ENCODE data around the gene CDR2.
"Not testable (repeated sequence)": the region's sequence is repeated elsewhere in the genome, so short reads cannot be mapped to it uniquely, and the experiment has no call there.

Gene CDR2

DNA sequence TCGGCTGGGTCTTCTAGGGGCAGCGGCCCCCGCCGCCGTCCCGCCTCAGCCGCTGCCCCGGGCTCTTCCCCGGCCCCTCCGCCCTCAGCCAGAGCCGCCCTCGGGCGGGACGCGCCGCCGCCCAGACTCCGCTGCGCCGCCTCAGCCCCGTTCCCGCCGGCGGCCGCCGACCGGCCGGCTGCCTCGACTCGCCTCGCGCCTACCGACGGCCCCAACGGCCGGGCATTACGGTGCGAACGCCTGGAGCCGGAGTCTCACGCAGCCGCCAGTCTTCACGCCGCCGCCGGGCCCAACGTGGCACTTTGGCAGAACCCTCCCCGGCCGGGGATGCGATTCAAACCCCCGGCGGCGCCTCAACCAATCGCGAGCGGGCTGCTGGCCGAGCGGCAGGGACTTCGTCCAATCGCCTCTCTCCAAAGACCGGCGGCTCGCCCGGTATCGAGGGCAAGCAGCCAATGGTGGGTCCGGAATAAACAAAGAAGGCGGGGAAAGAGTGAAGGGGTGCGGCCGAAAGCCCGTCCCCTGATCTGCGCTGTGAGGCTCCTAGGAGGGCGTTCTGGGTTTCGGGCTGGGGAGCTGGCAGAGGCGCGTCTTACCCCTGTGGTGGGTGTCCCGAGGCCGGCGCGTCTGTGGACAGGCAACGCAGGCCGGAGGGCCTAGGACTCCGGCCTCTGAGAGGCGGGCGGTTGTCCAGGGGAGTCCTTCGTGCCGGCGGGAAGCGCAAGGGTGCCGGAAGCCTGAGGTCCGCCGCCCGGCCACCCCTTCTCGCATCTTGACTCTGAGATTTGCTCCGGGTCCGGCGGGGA lies at the start of gene CDR2:
Gene CDR2 (minus strand): TSS at position 309 of the 806 bp plus-strand sequence. CDS start 310 bp downstream, outside the sequence.
- peak; percentile 87 for DNase-seq

DNA sequence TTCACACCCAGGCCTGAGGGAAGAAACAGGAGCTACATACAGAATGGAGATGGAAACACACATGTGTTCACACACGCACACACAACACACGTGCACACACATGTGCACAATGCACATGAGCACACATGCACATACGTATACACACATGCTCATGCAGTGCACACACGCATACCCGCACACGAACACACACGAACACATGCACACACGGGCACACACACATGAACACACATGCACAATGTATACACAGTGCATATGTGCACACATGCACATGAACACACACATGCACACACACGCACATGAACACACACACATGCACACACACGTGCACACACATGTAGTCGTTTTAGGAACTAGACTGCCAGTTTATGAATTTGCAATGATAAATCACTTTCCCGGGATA lies 49.3 kb upstream of the CDR2 start:
- DNase-seq, result no peak

GRCh38 chr16:22421136-22421535 lies 46.7 kb upstream of the CDR2 start:
- no peak for DNase-seq

DNA sequence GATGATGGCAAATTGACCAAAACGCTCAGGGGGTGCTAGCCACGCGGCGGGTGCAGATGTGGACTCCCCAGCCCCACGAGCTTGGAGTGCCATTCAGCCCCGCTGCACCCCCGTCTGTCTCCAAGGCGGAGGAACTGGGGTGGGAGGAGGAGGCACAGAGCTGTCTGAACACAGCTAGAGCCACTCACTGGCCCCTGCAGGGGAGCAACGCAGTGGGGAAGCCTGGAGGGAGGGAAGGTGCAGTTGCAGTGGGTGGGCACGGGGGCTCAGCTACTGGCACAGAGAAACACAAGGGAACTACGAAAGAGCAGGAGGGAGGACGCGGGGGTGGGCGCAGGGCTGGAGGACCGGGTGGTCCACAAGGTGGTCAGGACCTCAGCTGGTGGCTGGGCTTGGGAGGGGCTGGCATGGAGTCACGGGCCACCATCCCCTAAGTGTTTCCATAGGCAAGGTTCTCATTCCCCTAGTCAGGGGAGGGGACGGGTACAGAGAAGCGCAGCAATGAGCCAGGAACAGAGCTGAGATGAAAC lies 46.3 kb upstream of the CDR2 start:
- DNase-seq, result no peak

DNA sequence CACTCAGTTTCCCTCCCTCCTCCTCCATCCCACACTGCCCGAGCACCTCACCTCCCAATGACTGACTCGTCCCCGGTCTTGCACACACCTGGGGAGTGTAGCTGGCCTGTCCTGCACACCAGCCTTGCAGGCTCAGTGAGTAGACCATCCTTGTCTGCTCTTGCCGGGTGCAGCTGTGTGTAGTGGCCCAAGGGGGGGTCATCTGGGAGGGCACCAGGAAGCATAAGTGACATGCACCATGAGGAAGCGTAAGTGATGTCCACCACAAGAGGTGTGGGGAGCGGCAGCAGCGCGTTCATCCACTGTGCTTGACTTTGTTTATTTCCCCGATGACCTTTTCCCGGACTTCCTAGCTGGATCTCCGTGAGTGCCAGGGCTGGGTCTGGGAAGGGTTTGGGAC lies 45.5 kb upstream of the CDR2 start:
- DNase-seq, result no peak

- DNase-seq, result no peak
Measured at GRCh38 chr16:22418826-22419225, 44.4 kb upstream of the CDR2 start.

DNA sequence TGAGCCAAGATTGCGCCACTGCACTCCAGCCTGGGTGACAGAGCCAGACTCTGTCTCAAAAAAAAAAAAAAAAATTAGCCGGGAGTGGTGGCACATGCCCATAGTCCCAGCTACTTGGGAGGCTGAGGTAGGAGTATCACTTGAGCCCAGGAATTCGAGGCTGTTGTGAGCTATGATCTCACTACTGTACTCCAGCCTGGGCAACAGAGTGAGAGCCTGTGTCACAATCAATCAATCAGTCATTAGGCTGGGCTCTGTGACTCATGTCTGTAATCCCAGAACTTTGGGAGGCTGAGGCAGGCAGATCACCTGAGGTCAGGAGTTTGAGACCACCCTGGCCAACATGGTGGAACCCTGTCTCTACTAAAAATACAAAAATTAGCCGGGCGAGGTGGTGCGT lies 43.4 kb upstream of the CDR2 start:
- not testable (repeated sequence) for DNase-seq

DNA sequence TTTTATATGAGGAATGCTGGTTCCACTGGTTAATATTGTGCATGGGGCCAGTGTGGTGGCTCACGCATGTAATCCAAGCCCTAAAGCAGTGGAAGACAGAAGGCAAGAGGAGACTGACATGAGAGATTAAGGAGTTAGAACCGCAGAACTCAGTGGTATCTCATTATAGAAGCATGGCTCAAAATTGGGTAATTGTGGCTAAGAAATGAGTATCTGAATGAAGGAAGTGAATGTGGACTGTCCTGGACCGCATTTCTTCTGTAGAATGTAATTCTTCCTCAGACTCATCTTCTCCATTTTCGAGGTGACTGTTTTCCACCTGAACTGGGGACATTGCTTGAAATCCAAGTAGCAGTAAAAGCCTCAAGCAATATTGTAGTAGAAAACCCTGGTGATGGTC lies 42.6 kb upstream of the CDR2 start:
- DNase-seq, result no peak

- DNase-seq, result no peak
Measured at GRCh38 chr16:22413819-22414218, 39.4 kb upstream of the CDR2 start.

- DNase-seq, result no peak
Measured at GRCh38 chr16:22407486-22407885, 33.1 kb upstream of the CDR2 start.

DNA sequence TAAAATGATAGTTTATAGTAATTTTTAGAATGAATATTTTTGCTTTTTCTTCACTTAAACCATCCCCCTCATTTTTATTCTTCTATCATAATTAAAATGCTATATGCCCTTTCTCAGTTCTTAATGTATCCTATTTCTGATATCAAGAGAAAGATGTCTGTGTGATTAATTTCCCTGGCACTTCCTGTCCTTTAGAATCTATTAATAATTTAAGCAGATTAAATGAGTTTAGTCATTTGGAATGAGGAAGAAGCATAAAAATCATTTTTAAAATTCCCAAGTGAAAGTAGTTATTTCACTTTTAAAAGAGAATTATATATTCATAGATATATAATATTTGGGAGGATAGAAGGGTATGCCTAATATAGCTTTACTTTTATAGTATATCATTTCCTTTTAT lies 27.8 kb upstream of the CDR2 start:
- no peak for DNase-seq

DNA sequence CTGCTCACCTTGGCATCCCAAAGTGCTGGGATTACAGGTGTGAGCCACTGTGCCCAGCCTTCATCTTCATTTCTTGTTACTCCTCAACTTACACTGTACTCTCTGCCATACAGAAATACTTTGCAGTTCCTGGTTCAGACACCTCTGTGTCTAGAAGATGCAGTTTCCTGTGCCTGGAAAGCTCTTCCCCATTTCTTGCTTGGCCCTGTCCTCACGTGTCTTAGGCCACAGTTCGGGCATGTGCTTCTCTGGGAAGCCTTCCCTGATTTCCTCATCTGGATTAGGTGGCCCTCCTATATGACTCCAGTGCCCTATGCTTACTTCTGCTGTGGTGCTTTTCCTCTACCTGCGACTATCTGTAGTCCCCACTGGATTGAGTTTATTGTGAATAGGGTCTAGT lies 26.5 kb upstream of the CDR2 start:
- DNase-seq, result no peak

DNA sequence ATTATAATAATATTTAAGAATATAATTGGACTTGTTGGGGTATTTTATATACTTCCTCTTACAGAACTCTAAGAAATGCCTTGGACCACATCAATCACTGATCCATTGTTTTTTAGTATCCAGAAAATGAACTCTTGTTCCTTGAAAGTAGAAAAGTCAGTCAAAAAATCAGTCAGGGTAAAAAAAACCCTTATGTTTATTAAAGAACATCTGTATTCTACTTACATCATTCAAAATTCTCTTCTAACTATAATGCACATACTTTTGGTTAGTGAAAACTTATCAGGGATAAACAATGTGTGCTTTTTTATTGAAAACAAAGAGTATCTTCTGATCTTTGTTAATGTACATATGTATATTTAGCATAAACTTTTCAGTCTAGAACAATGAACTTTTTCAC lies 23.5 kb upstream of the CDR2 start:
- DNase-seq, result no peak

DNA sequence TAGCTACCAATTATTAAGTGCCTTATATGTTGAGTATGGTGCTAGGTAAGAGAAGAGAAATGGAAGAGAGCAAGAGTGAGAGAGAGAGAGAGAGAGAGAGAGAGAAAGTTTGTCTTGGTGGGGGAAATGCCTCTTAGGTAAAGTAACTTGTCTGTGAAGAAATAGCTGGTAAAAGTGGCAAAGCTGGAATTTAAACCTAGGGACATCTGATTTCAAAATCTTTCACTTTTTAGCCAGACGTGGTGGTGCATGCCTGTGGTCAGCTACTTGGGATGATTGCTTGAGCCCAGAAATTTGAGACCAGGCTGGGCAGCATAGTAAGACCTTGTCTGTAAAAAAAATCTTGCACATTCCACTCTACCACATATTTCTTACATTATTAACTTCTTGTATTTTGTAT lies 23.0 kb upstream of the CDR2 start:
- no peak for DNase-seq

- DNase-seq, result no peak
Measured at GRCh38 chr16:22395960-22396359, 21.5 kb upstream of the CDR2 start.

DNA sequence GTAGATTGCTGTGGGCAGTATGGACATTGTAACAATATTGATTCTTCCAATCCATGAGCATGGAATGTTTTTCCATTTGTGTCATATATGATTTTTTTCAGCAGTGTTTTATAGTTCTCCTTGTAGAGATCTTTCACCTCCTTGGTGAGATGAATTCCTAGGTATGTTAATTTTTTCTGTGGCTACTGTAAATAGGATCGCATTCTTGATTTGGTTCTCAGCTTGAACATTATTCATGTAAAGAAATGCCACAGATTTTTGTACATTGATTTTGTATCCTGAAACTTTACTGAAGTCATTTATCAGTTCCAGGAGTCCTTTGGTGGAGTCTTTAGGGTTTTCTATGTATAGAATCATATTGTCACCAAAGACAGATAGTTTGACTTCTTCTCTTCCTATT lies 19.7 kb upstream of the CDR2 start:
- no peak for DNase-seq

GRCh38 chr16:22388101-22388644 lies 13.8 kb upstream of the CDR2 start:
- DNase-seq, result no peak

- no peak for DNase-seq
Measured at GRCh38 chr16:22386976-22387375, 12.6 kb upstream of the CDR2 start.

- no peak for DNase-seq
Measured at GRCh38 chr16:22385196-22385595, 10.8 kb upstream of the CDR2 start.

- no peak for DNase-seq
Measured at GRCh38 chr16:22383827-22384226, 9.4 kb upstream of the CDR2 start.

- no peak for DNase-seq
Measured at GRCh38 chr16:22381392-22381791, 7.0 kb upstream of the CDR2 start.

- DNase-seq, result no peak
Measured at GRCh38 chr16:22380529-22380928, 6.1 kb upstream of the CDR2 start.

DNA sequence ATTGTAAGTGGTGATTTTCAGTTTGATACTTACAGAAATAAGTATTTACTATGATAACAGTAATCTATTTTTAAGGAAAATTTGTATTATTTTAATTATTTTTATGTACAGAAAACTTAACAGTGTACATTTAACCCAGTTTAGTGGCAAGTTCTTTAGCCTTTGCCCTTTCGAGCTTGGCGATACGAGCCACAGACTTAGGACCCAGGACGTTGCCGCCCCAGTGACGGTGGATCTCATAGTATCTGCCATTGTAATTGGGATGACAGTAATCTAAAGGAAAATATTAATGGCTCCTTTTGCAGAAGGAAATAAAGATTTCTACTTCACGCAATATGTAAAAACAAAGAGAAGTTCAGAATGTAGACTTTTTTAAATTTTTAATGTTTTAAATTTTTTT lies 5.2 kb upstream of the CDR2 start:
- no peak for DNase-seq

DNA sequence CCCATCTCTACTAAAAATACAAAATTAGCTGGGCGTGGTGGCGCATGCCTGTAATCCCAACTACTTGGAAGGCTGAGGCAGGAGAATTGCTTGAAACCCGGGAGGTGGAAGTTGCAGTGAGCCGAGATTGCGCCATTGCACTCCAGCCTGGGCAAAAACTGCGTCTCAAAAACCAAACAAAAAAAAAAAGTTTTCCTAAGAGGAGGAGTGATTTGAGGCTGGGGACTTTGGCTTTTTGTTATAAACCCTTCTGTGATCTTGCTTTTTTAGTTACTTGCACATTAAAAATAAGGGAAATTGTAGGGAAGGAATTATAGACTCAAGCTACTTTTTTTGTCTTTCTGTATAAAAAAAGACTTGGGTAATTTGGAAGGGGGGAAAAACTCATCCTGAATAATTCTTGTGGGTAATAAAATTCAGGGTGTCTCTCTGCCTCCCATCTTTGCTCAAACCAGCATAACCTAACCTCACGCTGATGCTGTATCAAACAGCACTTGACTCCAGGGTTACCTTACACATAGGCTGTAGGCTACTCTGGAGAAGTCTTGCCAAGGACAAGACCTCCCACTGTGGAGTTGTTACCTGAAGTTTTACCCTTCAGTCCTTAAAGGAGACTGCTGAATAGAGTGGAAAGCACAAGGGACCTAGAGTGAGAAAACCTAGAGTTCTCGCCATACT lies 1.7 kb upstream of the CDR2 start:
- DNase-seq, result no peak
